Left kidney (tissue), 2 donors: Measurements from ENCODE around the gene ACKR3. TPM values are rescaled to one million over a fixed set of nuclear protein-coding genes. Genes with fewer than 3 reads are reported as not detected.

Experiments used
- DNase-seq: peaks from one replicate; pipeline ENCODE4 v3.0.0-alpha.2; 2013
- polyA plus RNA-seq: library from polyadenylated mRNA; unstranded; fragments of 120-200 nt; gene quantifications from one replicate; pipeline ENCODE4 v1.2.1, GENCODE V29; 2013; ENCODE audit not compliant: insufficient read length

Gene ACKR3
- polyA plus RNA-seq, 1 donor: 53.2 TPM

GRCh38 chr2:236548179-236548921 is 21.3 kb upstream of the ACKR3 start:
- DNase-seq: no peak

- DNase-seq: no peak
Observed at GRCh38 chr2:236549165-236549564, 20.5 kb upstream of the ACKR3 start.

GRCh38 chr2:236550290-236550689 is 19.3 kb upstream of the ACKR3 start:
- no peak for DNase-seq

GRCh38 chr2:236550701-236551465 is 18.7 kb upstream of the ACKR3 start:
- DNase-seq: no peak

DNA sequence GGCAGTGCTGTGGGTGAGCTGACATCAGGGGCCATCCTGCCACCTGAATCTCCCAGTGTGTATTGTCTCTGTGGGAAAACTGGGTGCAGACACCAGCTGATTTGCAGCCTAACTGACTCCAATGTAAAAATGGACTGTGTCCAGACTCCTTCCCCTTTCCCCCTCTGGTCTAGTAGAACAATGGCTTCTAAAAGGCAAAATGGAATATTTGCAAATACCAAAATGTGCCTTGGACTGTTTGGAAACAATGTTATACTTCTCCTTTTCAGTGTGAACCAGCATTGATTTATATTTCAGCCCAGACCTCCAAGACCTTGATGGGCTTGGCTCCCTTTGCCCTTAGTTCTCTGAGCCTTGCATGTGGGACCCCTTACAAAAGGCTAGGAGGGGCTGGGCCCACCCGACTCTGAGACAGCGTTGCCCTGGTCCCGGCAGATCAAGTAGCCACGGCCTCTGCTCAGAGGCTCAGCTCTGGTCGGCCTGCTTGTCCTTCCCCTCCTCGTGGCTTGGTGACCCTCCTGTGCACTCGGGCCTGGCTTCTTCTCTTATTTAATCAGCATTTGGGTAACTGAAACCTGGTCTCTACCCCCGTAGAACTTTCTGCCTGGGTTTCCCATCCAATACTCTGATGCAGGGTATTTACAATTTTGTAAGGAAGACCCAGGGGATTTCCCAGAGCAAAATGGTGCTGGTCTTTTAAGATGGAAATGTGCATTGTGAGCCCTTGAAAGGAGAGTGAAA is 18.0 kb upstream of the ACKR3 start:
- no peak for DNase-seq

DNA sequence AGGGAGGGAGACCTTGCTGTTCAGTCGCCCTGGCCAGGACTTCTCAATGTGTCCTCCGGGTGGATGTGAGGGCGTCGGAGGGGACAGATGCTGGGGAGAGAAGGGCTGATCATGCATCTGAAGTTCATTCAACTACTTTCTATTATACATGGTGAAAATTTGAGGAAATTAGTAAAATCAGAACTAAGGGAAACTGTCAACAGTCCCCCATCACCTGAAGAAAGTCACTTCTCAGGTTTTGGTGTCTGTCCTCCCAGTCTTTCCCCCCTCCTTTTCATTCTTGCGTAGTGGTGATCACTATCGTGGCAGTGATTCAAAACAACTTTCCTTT is 17.4 kb upstream of the ACKR3 start:
- no peak for DNase-seq

- no peak for DNase-seq
Observed at GRCh38 chr2:236552581-236553363, 16.9 kb upstream of the ACKR3 start.

DNA sequence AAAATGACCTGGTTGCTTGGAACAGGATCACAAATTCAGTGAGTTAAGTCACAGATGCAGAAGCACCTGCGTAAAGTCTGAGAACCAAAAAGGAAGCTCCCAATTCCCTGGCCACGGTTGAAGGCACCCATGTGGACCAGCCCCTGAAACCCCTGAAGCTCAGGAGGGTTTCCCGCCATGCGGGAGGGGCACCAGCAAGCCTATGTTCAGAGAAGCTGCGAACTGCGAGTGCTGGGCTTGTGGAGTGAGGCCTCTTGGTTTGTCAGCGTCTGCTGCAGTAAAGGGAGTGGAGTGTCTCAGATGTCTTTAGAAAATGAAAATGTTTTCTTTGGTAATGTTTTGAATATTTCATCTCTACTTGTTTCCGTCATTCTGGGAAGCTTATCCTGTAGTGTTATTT is 16.1 kb upstream of the ACKR3 start:
- no peak for DNase-seq

DNA sequence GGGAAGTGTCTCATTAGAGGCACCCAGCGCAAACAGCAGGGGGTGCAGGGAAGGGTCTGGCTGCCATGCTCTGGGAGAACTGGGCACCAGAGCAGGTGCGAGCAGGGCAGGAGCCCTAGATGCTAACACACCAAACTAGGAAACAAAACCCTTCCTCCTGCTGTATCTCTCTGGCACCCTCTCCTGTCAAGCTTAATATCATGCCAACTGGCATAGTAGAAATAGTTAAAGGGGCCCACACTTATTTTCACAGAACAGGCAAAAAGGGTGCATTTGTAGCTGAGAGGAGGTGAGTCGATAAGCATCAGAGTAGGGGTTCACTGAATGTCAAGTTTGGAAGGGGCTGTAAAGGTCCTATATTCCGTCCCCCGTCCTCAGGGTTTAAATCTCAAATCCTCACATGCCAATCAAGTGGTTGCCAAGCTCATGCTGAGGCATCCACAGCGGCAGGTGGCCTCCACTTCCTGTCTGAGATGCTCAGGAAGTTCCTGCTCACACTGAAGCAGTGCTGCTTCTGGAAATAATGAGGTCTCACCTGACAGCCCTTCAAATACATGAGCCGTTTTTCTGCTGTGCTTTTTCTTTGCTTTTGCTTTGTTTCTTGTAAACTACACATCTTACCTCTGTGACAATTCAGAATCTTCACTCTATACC is 14.9 kb upstream of the ACKR3 start:
- no peak for DNase-seq

GRCh38 chr2:236555481-236555880 is 14.1 kb upstream of the ACKR3 start:
- DNase-seq: no peak

- DNase-seq: no peak
Observed at GRCh38 chr2:236557306-236558030, 12.2 kb upstream of the ACKR3 start.

- DNase-seq: no peak
Observed at GRCh38 chr2:236558036-236558435, 11.6 kb upstream of the ACKR3 start.

DNA sequence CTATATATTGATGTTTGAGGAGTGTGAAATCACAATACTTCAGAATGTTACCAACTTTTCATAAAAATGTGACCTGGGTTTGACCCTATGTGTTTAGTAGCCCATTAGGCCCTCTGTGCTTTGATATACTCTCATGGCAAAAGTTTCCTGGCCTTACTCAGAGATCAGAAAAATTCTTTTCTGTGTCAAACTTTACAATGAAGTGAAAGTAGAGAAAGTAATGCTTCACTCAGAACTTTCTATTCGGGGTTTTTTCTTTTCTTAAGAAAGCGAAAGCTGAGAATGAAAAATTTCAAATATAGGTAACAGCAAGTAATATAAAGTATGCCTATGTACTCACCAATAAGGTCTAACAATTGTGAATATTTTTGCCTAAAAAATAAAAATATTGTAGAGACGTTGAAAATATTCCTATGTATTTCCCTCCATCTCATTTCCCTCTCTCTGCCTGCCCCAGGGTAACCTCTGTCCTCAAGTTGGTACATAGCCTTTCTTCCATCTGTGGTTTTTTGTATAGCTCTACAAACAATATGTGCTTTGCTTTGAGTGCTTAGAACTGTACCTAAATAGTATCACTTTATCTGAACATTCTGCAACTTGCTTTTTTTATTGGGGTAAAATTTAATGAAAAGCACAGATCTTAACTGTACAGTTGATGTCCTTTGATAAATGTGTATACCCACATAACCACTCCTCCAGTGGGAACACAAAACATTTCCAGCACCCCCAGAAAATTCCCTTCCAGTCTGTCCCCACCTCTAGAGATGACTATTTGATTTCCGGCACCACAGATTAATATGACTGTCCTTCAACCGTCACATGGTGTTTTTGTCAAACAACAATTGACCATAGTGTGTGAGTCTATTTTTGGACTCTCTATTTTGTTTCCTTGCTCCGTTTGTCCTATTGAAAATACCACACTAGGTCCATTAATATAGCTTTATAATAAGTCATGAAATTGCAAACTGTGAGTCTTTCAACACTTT is 10.3 kb upstream of the ACKR3 start:
- no peak for DNase-seq

DNA sequence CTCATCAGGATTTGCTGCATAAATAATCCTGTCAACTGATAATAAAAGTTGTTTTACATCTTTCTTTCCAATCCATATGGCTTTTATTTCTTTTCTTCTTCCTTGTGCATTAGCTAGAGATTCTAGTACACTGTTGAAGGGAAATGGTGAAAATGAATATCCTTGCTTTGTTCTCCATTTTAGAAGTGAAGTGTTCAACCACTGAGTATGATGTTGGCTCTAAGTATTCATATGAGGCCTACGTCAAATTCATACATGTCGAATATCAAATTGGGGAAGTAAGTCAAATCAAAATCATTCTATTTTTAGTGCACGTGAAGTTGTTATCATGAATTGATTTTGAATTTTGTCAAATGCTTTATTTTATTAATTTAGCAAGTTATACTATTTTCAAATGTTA is 7.8 kb upstream of the ACKR3 start:
- no peak for DNase-seq

DNA sequence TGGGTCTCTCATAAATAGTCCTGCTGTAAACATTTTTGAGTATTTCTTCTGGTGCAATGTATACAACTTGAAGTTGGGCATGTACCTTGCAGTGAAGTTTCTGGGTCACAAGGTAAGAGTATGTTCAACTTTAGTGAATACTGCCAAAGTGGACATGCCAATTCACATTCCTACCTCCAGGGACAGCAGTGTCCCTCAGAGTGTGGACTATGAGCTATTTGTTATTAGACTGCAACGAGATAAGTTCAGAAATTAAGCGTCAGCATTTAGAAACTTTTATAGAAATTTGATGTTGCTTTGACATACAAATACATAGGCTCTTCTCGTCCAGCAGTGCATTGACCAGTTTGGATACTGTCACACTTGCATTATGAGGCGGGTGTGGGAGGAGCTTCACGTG is 7.2 kb upstream of the ACKR3 start:
- DNase-seq: no peak

DNA sequence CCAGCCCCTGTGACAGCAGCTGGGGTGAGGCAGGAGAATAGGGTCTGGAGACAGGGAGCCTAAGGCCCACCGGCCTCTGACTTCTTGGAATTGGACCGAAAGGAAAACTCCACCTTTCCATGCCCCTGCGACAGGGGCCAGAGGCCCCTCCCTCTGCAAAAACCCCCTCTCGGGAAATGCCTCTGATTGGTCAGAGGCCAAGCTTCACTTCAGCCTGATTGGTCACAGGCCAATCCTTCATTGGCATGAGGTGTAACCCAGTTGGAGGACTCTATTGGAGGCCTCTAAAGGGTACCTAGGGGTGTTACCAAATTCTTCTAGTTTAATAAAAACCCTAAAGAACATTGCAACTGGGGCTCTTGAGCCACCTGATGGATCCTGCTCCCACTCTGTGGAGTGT is 5.7 kb upstream of the ACKR3 start:
- no peak for DNase-seq

GRCh38 chr2:236565212-236565611 is 4.4 kb upstream of the ACKR3 start:
- DNase-seq: no peak

GRCh38 chr2:236565879-236566402 is 3.7 kb upstream of the ACKR3 start:
- no peak for DNase-seq

DNA sequence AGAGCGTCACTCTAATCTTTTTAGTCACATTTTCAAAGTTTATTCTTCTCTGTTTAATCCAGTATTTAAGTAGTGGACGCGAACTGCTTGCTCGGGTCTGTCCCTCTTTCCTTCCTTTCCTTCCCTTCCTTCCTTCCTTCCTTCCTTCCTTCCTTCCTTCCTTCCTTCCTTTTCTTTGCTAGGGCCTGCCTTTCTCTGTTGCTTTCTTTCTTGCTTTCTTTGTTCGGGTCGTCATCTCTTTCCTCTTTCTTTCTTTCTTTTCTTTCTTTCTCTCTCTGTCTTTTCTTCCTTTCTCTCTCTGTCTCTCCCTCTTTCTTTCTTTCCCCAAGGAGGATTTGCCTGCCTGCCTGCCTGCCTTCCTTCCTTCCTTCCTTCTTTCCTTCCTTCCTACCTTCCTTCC is 3.0 kb upstream of the ACKR3 start:
- no peak for DNase-seq
